ENCODE results near the gene TUBGCP3.
"Not testable (repeated sequence)": the region's sequence is repeated elsewhere in the genome, so short reads cannot be mapped to it uniquely, and the experiment has no call there.

The TUBGCP3 gene

GRCh38 chr13:112513761-112514160 lies 74.2 kb downstream of the TUBGCP3 start:
- FAIRE-seq (no peak), DNase-seq (ENCODE audit: insufficient read length, low spot score) (no peak)
- TF ChIP-seq POLR2A (IDR thresholded peaks at IDR 0.05; ENCODE audit: low read depth, low read length) = no peak

GRCh38 chr13:112510987-112511685 lies 76.8 kb downstream of the TUBGCP3 start:
- TF ChIP-seq POLR2A (IDR thresholded peaks at IDR 0.05; ENCODE audit: low read depth, low read length) = no peak
- FAIRE-seq = no peak
- DNase-seq (ENCODE audit: insufficient read length, low spot score) = no peak

GRCh38 chr13:112510002-112510780 lies 77.8 kb downstream of the TUBGCP3 start:
- DNase-seq (ENCODE audit: insufficient read length, low spot score) (peak; percentile 69), FAIRE-seq (peak; percentile 81)
- TF ChIP-seq POLR2A (IDR thresholded peaks at IDR 0.05; ENCODE audit: low read depth, low read length) = no peak

GRCh38 chr13:112509190-112509589 lies 78.8 kb downstream of the TUBGCP3 start:
- no peak for FAIRE-seq
- no peak for TF ChIP-seq POLR2A (IDR thresholded peaks at IDR 0.05; ENCODE audit: low read depth, low read length)
- DNase-seq (ENCODE audit: insufficient read length, low spot score) = no peak

GRCh38 chr13:112506046-112506445 lies 81.9 kb downstream of the TUBGCP3 start:
- no peak for FAIRE-seq
- no peak for TF ChIP-seq POLR2A (IDR thresholded peaks at IDR 0.05; ENCODE audit: low read depth, low read length)
- no peak for DNase-seq (ENCODE audit: insufficient read length, low spot score)

GRCh38 chr13:112496166-112496565 lies 91.8 kb downstream of the TUBGCP3 start:
- DNase-seq (ENCODE audit: insufficient read length, low spot score) = no peak
- FAIRE-seq = no peak
- TF ChIP-seq POLR2A (IDR thresholded peaks at IDR 0.05; ENCODE audit: low read depth, low read length) = no peak

- peak; percentile 45 for FAIRE-seq
- DNase-seq (ENCODE audit: insufficient read length, low spot score) = no peak
- no peak for TF ChIP-seq POLR2A (IDR thresholded peaks at IDR 0.05; ENCODE audit: low read depth, low read length)
Measured at GRCh38 chr13:112495465-112495864, 92.5 kb downstream of the TUBGCP3 start.

GRCh38 chr13:112489199-112489598 lies 98.8 kb downstream of the TUBGCP3 start:
- DNase-seq (ENCODE audit: insufficient read length, low spot score) (no peak), FAIRE-seq (no peak)
- TF ChIP-seq POLR2A (IDR thresholded peaks at IDR 0.05; ENCODE audit: low read depth, low read length) = no peak

- DNase-seq (ENCODE audit: insufficient read length, low spot score); FAIRE-seq: not testable (repeated sequence)
Measured at GRCh38 chr13:112488343-112489050, 99.5 kb downstream of the TUBGCP3 start.

- TF ChIP-seq POLR2A (IDR thresholded peaks at IDR 0.05; ENCODE audit: low read depth, low read length) = no peak
- DNase-seq (ENCODE audit: insufficient read length, low spot score) (no peak), FAIRE-seq (no peak)
Measured at GRCh38 chr13:112487127-112487517, 100.8 kb downstream of the TUBGCP3 start.

GRCh38 chr13:112486386-112487126 lies 101.4 kb downstream of the TUBGCP3 start:
- FAIRE-seq (peak; percentile 52), DNase-seq (ENCODE audit: insufficient read length, low spot score) (no peak)
- TF ChIP-seq POLR2A (IDR thresholded peaks at IDR 0.05; ENCODE audit: low read depth, low read length) = no peak

GRCh38 chr13:112485814-112486213 lies 102.1 kb downstream of the TUBGCP3 start:
- DNase-seq (ENCODE audit: insufficient read length, low spot score) = not testable (repeated sequence)
- FAIRE-seq = peak; percentile 69

- FAIRE-seq = no peak
- no peak for DNase-seq (ENCODE audit: insufficient read length, low spot score)
- no peak for TF ChIP-seq POLR2A (IDR thresholded peaks at IDR 0.05; ENCODE audit: low read depth, low read length)
Measured at GRCh38 chr13:112483299-112483698, 104.7 kb downstream of the TUBGCP3 start.

GRCh38 chr13:112481458-112481857 lies 106.5 kb downstream of the TUBGCP3 start:
- FAIRE-seq (peak; percentile 48), DNase-seq (ENCODE audit: insufficient read length, low spot score) (no peak)
- no peak for TF ChIP-seq POLR2A (IDR thresholded peaks at IDR 0.05; ENCODE audit: low read depth, low read length)

Data from H54 (cell line).